ENCODE measurements around the gene CEACAM21.
"Not testable (repeated sequence)": the region's sequence is repeated elsewhere in the genome, so short reads cannot be mapped to it uniquely, and the experiment has no call there.

Gene CEACAM21

GRCh38 chr19:41548954-41549688 is 26.8 kb upstream of the CEACAM21 start:
- in situ Hi-C loops (cut with MboI; ENCODE audit: low sequenced_read_pairs), result no loop called here

DNA sequence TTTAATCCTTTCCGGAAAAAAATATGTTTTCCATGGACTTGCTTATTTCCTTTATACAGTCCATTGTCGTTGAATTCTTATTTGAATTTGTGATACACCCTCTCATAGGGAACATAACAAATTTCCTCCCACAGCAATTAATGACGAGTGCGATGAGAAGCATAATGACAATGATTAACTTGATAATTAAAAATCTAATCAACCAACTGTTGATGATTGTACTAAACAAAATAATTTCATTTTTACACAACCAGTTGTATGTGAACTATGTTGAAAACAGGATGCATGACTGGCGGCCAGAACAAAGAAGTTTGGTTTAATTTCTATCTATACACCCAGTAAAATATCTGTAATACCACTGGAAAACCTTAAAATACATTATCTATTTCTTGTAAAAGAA is 26.1 kb upstream of the CEACAM21 start:
- in situ Hi-C loops (cut with MboI; ENCODE audit: low sequenced_read_pairs), result no loop called here

GRCh38 chr19:41551212-41551610 is 24.8 kb upstream of the CEACAM21 start:
- in situ Hi-C loops (cut with MboI; ENCODE audit: low sequenced_read_pairs), result no loop called here

DNA sequence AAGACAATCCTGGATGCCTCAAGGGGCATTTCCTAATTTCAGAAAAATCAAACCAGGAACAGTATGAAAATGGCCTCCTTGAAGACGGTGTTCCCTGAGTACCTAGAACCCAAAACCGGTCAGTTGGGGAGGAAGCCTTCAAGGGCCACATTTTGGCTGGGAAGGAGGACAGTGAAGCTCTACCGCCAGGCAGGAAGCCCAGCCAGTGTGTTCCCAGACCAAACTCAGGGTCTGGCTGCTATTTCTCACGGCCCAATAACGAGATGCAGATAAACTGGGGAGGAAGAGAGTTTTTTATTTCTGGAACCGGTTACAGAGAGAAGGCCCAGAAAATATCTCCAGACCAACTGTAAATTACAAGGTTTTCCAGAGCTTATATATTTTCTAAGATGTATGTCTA is 24.3 kb upstream of the CEACAM21 start:
- in situ Hi-C loops (cut with MboI; ENCODE audit: low sequenced_read_pairs), result no loop called here

GRCh38 chr19:41552558-41552957 is 23.4 kb upstream of the CEACAM21 start:
- in situ Hi-C loops (cut with MboI; ENCODE audit: low sequenced_read_pairs), result no loop called here

GRCh38 chr19:41553804-41554203 is 22.2 kb upstream of the CEACAM21 start:
- in situ Hi-C loops (cut with MboI; ENCODE audit: low sequenced_read_pairs), result no loop called here

DNA sequence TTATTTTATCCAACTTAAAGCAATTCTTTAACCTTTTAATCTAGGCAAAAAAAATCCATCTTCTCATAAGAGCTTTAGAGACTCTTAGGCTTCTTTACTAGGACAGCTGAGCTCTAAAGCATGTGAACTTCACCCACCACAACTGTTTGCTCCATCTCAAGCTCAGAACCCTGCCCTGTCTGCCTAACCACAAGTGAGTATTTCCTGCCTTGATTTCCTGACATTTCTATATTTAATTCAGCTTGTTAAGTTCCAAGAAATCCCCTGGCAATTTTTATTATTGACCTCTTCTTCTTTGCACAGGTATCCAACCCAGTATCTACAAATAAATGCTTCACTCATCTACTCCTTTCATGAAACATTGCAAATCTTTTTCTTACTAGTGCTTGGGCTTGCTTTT is 21.1 kb upstream of the CEACAM21 start:
- in situ Hi-C loops (cut with MboI; ENCODE audit: low sequenced_read_pairs), result no loop called here

- in situ Hi-C loops (cut with MboI; ENCODE audit: low sequenced_read_pairs), result no loop called here
These were observed 20.2 kb upstream of the CEACAM21 start for GRCh38 chr19:41555748-41556147.

GRCh38 chr19:41563854-41564514 is 12.0 kb upstream of the CEACAM21 start:
- in situ Hi-C loops (cut with MboI; ENCODE audit: low sequenced_read_pairs), result no loop called here

DNA sequence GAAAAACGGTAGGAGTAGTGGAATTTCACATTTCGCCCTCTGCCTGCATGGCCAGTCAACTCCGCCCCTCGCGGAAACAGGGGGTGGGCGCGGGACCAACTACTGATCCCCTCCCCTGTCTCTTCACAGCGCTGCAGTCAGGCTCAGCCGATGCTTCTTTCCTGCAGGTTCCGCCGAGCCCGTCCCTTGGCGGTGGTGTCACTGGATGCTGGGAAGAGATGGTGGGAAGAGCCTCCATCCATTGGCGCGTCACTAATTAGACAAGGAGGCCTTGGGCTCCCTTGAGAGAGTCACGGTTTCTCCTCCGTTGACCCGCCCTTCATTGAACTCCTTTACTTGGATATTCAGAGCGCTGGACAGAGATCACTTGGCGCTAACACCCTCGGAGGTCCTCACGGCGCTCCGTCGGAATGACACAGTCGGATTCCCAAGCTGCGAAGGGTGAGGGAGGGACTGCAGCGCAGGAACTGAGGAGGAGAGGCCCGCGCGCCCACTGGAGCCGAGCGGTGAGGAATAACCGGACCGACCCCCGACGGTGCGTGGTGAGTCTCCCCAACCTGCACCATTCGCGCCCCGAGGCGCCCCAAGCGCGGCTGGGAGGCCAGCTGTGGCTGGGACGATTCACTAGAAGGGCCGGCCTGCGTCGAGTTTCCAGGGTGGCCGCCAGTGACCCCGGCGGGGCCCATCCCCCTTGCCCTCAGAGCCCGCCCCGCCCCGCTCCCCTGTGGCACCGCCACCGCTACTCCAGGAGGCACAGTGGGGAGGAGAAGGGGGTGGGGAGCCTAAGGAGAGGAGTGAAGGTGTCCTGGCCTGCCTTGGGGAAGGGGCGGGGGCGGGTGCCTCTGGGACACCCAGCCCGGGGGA is 11.2 kb upstream of the CEACAM21 start:
- in situ Hi-C loops (cut with MboI; ENCODE audit: low sequenced_read_pairs), result no loop called here

DNA sequence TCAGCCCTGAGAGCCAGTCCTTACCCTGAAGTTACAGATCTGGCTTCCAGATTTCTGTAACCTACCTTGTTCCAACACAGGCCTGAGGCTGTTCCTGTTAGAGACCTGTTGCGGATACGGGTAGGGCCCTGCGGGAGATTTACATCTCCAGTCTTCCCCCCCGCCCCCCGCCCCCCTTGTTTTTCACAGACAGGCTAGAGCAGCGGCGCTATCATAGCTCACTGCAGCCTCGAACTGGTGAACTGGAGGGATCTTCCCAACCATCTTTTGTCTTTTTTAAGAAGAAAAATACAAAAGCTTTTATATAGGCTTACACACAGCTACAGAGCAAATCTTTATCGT is 10.6 kb upstream of the CEACAM21 start:
- in situ Hi-C loops (cut with MboI; ENCODE audit: low sequenced_read_pairs), result no loop called here

- in situ Hi-C loops (cut with MboI; ENCODE audit: low sequenced_read_pairs), result no loop called here
These were observed 10.0 kb upstream of the CEACAM21 start for GRCh38 chr19:41566001-41566400.

DNA sequence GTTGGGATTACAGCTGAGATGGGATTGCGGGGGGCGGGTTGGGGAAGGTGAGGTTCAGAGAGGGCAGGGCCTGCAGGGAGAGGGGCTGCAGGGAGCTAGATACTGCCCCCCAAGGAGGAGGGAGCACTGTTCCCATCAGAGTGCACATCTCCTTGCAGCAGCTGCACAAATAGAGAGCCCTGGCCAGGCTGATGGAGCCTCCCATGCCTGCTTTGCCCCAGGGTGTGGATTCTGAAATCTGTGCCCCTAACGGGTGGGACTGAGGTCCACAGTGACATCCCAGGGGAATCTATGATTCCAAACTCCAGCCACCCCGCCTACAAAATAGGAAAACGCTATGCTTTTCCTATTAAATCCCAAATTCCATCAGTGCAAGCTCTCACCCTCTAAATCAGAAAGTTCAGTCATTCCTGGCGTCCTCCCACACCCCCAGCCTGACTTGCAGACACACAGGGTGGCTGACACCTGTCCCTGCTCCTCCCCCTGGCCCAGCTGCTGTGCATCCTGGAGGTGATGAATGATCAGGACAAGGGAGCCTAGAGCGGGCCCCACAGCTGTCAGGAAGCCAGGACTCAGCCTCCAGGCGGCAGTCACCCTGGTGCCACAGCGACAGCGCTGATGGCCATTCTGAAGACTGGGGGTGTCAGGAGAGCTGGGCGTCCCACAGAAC is 6.3 kb upstream of the CEACAM21 start:
- in situ Hi-C loops (cut with MboI; ENCODE audit: low sequenced_read_pairs), result loop anchor here (10.0 kb wide), 1 partner anchor 125 kb away; the partner anchor contains the start of gene ERICH4

DNA sequence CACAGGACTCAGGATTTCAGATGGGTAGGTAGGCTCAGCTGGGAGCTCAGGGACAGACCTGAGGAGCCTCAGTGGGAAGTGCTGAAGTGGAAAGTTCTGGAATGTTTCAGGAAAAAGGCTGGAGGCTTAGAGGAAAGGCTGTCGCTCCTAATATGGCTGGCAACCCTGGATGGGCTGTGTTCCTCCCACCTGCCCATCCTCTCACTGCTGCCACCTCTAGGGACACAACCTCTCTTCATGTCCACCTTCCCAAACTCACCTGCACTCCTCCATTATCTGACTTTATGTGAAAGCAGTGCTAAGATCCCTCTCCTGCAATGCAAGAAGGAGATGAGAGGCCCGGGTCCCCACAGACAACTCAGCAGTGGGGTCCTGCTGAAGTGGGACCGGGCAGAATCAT is 5.8 kb upstream of the CEACAM21 start:
- in situ Hi-C loops (cut with MboI; ENCODE audit: low sequenced_read_pairs), result loop anchor here (10.0 kb wide), 1 partner anchor 125 kb away; the partner anchor contains the start of gene ERICH4

GRCh38 chr19:41570639-41571112 is 5.3 kb upstream of the CEACAM21 start:
- in situ Hi-C loops (cut with MboI; ENCODE audit: low sequenced_read_pairs), result loop anchor here (10.0 kb wide), 1 partner anchor 126 kb away; the partner anchor contains the start of gene ERICH4

GRCh38 chr19:41577144-41577830 is 1.3 kb downstream of the CEACAM21 start:
- in situ Hi-C loops (cut with MboI; ENCODE audit: low sequenced_read_pairs), result loop anchor here (10.0 kb wide), 1 partner anchor 132 kb away; the partner anchor contains the start of gene ERICH4

DNA sequence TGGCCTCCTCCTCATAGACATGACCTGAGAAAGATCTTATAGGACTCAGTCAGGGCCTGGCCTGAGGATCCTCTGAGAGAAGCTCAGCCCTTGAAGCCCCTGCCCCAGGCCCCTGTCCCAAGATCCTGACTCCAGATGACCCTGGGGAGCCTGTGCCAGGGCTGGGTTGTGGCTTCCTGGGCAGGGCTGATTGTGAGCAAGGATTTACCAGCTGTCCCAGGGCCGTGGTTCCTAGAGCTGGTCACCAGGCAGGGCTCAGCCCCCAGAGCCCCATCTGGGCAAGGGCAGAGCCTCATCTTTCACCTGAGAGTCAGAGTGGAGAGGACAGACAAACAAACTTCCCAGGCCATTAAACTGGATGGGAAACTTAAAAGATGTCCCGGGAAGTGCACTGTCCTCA is 1.9 kb downstream of the CEACAM21 start:
- in situ Hi-C loops (cut with MboI; ENCODE audit: low sequenced_read_pairs), result loop anchor here (10.0 kb wide), 1 partner anchor 133 kb away; the partner anchor contains the start of gene ERICH4

DNA sequence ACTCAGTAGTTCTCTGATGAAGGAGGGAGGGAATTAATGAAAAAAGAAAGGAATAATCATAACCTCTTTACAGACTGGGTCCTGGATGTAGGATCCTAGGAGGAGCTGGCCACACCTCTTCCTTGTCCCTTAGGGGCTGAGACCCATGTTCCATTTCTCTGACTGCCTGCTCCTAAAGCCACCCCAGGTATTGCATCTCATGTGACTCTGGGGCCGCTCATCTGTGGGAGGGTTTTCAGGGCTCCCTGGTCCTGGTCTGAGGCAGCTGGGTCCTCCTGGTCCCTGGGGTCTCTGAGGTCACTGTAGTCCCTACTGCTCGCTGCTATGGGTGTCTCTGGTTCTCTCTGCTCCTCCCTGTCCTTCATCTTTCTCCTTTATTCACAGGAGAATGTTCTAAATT is 2.9 kb downstream of the CEACAM21 start:
- in situ Hi-C loops (cut with MboI; ENCODE audit: low sequenced_read_pairs), result loop anchor here (10.0 kb wide), 1 partner anchor 134 kb away; the partner anchor contains the start of gene ERICH4

- in situ Hi-C loops (cut with MboI; ENCODE audit: low sequenced_read_pairs), result not testable (repeated sequence)
These were observed 5.1 kb downstream of the CEACAM21 start for GRCh38 chr19:41581068-41581467.

- in situ Hi-C loops (cut with MboI; ENCODE audit: low sequenced_read_pairs), result not testable (repeated sequence)
These were observed 6.7 kb downstream of the CEACAM21 start for GRCh38 chr19:41582577-41583182.

Data from HL-60/S4 (cell line).